Erythroblast (primary cell): ENCODE measurements around the gene PPP1R1C.

ENCODE experiments used
- GATA1 ChIP-seq: IDR thresholded peaks from 2 replicates; pipeline ENCODE4 v1.6.1; 2011; ENCODE audit warnings: low read depth, mild to moderate bottlenecking, control low read depth, low read length, moderate library complexity
- POLR2A ChIP-seq: IDR thresholded peaks from 2 replicates; pipeline ENCODE4 v1.6.1; 2011; ENCODE audit warnings: mild to moderate bottlenecking, low read length

- no peak for TF ChIP-seq POLR2A
- TF ChIP-seq GATA1: no peak
Observed at GRCh38 chr2:182164686-182165085, 179.0 kb downstream of the PPP1R1C start.
